ENCODE data around the gene YPEL2.

The YPEL2 gene

DNA sequence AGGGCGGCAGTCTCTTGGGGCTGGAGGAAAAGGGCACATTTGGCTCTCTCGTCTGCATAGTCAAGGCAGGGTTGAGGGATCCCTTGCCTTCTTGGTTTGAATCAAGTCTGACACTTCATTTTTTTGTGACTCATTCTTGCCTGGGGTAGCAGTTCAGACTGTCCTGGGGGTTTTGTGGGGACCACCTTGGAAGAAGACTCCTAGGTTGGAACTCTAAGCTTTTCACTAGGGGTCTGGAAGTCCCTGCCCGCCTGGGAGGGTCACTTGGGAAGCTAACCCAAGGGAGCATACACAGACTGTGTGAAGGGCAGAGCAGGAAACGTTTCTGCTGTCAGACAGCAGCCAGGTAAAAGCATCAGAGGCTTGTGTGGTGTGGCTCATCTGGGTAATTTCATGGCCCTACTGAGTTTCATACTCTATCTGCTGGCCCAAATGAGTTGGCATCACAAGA lies 11.3 kb downstream of the YPEL2 start:
- TF ChIP-seq, protein P1, sequence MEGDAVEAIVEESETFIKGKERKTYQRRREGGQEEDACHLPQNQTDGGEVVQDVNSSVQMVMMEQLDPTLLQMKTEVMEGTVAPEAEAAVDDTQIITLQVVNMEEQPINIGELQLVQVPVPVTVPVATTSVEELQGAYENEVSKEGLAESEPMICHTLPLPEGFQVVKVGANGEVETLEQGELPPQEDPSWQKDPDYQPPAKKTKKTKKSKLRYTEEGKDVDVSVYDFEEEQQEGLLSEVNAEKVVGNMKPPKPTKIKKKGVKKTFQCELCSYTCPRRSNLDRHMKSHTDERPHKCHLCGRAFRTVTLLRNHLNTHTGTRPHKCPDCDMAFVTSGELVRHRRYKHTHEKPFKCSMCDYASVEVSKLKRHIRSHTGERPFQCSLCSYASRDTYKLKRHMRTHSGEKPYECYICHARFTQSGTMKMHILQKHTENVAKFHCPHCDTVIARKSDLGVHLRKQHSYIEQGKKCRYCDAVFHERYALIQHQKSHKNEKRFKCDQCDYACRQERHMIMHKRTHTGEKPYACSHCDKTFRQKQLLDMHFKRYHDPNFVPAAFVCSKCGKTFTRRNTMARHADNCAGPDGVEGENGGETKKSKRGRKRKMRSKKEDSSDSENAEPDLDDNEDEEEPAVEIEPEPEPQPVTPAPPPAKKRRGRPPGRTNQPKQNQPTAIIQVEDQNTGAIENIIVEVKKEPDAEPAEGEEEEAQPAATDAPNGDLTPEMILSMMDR (IDR thresholded peaks at IDR 0.05; ENCODE audit: low read depth, low read length), result no peak
- DNase-seq (ENCODE audit: extremely low read depth, low read depth), result no peak

DNA sequence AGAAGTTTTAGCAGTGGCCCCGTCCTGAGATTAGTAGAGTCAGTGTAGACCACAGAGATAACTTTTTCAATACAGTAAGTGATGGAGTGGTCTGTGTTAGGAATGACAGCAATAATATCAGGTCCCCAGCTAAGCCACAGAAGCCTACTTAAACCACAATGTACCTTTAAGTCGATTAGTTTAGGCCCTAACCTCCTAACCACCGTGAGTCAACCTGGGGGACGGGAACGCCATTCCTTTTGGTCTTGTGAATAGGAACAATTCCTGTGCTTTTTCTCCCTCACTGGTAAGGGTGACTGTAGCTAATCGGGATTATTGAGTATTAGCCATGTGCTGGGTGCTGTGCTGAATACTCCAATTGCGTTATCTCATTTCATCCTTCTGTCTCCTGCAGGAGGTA lies 14.0 kb downstream of the YPEL2 start:
- DNase-seq (ENCODE audit: extremely low read depth, low read depth), result no peak
- TF ChIP-seq, protein P1 (IDR thresholded peaks at IDR 0.05; ENCODE audit: low read depth, low read length), result no peak

DNA sequence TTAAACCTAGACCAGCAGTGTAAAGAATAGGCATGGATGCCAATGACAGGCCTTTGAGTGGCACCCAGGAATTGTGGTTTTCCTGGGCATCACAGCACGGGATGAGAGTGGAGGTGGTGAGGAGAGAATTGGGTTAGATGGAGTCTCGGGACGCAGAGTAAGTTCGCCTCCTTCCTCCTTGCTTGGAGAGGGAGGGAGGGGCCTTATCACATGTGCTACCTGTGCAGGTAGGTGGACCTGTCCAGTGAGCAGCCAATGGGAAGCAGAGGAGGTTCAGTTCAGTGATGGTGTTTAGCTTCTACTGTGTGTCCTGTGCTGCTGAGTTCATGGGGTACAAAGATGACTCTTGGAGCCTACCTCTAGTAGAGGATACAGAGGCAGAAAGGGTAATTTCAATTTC lies 14.9 kb downstream of the YPEL2 start:
- TF ChIP-seq, protein P1 (IDR thresholded peaks at IDR 0.05; ENCODE audit: low read depth, low read length), result no peak

DNA sequence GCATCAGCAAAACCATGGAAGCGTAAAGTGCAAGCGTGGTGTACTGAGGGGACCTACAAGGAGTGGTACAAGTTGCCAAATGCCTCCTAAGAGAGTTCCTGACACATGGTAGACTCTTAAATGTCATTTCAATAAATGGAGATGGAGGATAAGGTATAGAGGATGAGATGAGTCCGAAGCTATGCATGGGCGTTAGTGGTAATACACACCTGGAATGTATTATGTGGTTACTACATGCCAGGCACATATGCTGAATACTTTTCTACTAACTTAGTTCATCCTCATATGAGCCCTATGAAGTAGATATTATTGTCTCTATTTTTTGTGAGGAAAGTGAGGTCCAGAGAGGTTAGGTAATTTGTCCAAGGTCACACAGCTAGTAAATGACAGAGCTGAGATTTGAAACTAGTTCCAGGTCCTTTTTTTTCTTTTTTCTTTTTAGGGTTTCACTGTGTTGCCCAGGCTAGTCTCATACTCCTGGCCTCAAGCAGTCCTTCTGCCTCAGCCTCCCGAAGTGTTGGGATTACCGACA lies 15.5 kb downstream of the YPEL2 start:
- no peak for DNase-seq (ENCODE audit: extremely low read depth, low read depth)
- TF ChIP-seq, protein P1 (IDR thresholded peaks at IDR 0.05; ENCODE audit: low read depth, low read length), result no peak

More for the DNA sequence above, 14.9 kb downstream of the YPEL2 start:
- no peak for DNase-seq (ENCODE audit: extremely low read depth, low read depth)

DNA sequence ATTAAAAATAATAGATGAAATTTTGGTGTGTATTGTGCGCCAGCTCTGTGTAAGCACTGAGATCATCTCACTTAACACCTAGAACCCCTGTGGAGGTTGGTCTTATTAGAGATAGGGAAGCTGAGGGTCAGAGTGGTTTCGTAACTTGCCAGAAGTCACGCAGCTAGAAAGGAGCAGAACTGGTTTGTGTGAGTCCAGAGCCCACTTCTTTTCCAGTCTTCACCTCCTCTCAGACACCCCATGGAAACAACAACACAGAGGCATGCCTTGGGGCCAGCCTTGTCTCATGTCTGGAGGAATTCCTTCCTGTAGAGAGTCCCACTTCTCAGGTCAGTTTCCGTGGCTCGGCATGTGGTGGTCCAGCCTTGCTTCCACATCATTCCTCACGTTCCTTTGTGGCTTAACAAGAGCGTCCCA lies 16.5 kb downstream of the YPEL2 start:
- TF ChIP-seq, protein P1 (IDR thresholded peaks at IDR 0.05; ENCODE audit: low read depth, low read length), result no peak

DNA sequence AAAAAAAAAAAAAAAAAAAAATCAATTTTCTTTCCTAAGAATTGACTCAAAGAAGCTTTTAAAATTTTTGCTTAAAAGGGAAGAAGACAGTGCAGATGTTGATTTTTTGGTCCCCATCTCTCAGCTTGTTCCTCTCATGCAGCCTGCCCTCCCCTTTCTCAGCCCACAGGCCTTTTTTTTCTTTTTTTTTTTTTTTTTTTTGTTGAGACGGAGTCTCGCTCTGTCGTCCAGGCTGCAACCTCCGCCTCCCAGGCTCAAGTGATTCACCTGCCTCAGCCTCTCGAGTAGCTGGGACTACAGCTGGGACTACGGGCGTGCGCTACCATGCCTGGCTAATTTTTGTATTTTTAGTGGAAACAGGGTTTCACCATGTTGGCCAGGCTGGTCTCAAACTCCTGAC lies 17.7 kb downstream of the YPEL2 start:
- TF ChIP-seq, protein P1 (IDR thresholded peaks at IDR 0.05; ENCODE audit: low read depth, low read length), result no peak
- no peak for DNase-seq (ENCODE audit: extremely low read depth, low read depth)

More for the DNA sequence above, 16.5 kb downstream of the YPEL2 start:
- DNase-seq (ENCODE audit: extremely low read depth, low read depth), result no peak

DNA sequence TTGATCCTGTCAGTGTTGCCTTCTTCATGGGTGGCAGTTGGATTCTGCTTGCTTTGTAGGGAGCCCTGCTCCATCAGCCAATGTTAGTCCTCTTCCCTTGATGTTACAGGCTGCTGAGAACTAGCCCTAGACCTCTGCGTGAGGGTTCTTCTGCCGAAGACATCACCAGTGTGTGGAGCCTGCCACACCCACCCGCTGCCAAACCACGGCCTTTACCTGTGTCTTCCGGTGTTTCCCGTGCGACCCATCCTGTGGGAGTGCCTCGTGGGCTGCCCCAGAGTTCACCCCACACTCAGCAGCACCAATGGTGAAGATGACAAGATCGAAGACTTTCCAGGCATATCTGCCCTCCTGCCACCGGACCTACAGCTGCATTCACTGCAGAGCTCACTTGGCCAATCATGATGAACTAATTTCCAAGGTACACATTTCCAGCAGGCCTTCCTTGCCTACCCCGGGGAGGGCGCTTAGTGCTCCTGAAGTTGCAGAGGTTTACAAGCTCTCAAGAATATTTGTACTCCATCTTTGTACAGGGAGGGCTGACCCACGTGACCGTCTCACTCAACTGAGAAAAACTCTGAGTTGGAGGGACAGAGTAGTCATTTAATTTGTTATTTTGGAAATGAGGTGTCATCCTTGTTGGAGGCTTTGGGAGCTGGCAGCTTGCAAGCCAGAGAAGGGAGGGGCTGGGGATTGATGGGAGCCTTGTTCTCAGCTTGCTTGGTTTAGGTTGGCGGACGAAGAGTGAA lies 21.8 kb downstream of the YPEL2 start:
- no peak for DNase-seq (ENCODE audit: extremely low read depth, low read depth)
- TF ChIP-seq, protein P1 (IDR thresholded peaks at IDR 0.05; ENCODE audit: low read depth, low read length), result no peak

Data from AG09319 (cell line).